Stimulated activated CD4-positive, alpha-beta T cell treated with anti-CD3 and anti-CD28 coated beads, Interleukin-15, amount 100 ng/mL, for 48 hours (primary cell): ENCODE measurements around the gene PERCC1.

Experiments used
- DNase-seq, 2 donors: peaks; one replicate each; pipeline ENCODE4 v3.0.0-alpha.2; 2020; ENCODE audit warnings: low read depth in 2 of 2

Gene PERCC1

GRCh38 chr16:1430759-1431496, at the start of gene PERCC1:
TSS of gene PERCC1 (plus strand) at chr16:1431078. CDS start at chr16:1432594, 1,516 bp downstream.
- no peak for DNase-seq

- DNase-seq, result no peak
These were observed 49.1 kb upstream of the PERCC1 start for GRCh38 chr16:1381612-1382406.

- DNase-seq, result no peak
These were observed 47.3 kb upstream of the PERCC1 start for GRCh38 chr16:1383556-1383955.

- no peak for DNase-seq
These were observed 45.6 kb upstream of the PERCC1 start for GRCh38 chr16:1385232-1385631.

GRCh38 chr16:1387331-1387730, 43.5 kb upstream of the PERCC1 start:
- no peak for DNase-seq

GRCh38 chr16:1389762-1390161, 41.1 kb upstream of the PERCC1 start:
- no peak for DNase-seq

GRCh38 chr16:1390239-1390779, 40.6 kb upstream of the PERCC1 start:
- DNase-seq, result no peak

GRCh38 chr16:1392826-1393225, 38.1 kb upstream of the PERCC1 start:
- DNase-seq, result no peak

- no peak for DNase-seq
These were observed 37.2 kb upstream of the PERCC1 start for GRCh38 chr16:1393613-1394176.

GRCh38 chr16:1394367-1394951, 36.4 kb upstream of the PERCC1 start:
- no peak for DNase-seq

GRCh38 chr16:1395444-1396031, 35.3 kb upstream of the PERCC1 start:
- DNase-seq, result no peak

GRCh38 chr16:1397779-1398178, 33.1 kb upstream of the PERCC1 start:
- DNase-seq, result no peak

GRCh38 chr16:1398351-1398750, 32.5 kb upstream of the PERCC1 start:
- no peak for DNase-seq

- no peak for DNase-seq
These were observed 31.9 kb upstream of the PERCC1 start for GRCh38 chr16:1398826-1399581.

- DNase-seq, result no peak
These were observed 29.7 kb upstream of the PERCC1 start for GRCh38 chr16:1401061-1401757.

GRCh38 chr16:1401758-1402154, 29.1 kb upstream of the PERCC1 start:
- no peak for DNase-seq

GRCh38 chr16:1403036-1403435, 27.8 kb upstream of the PERCC1 start:
- no peak for DNase-seq

- DNase-seq, result no peak
These were observed 27.1 kb upstream of the PERCC1 start for GRCh38 chr16:1403733-1404132.

- no peak for DNase-seq
These were observed 23.1 kb upstream of the PERCC1 start for GRCh38 chr16:1407753-1408152.

- DNase-seq, result peak; percentile 85 to 91
These were observed 22.6 kb upstream of the PERCC1 start for GRCh38 chr16:1408171-1408837.
